SJSA1 (cell line): Measurements from ENCODE around the gene PDZD2. TPM values are rescaled to one million over a fixed set of nuclear protein-coding genes. Genes with fewer than 3 reads are reported as not detected.

Experiments used
- DNase-seq, 2 experiments: peaks; one replicate each; pipeline ENCODE4 v3.0.0-alpha.2; 2015 to 2020; ENCODE audit warnings: low spot score in 2 of 2, low read depth in 1 of 2
- H3K27ac ChIP-seq: fragments of 250-450 bp; sonication (Bioruptor Pico); 2 replicates; pipeline ENCODE4 v1.5.1; 2020; ENCODE audit warnings: mild to moderate bottlenecking, moderate library complexity
- H3K27me3 ChIP-seq: fragments of 250-450 bp; sonication (Bioruptor Pico); replicated peaks from 2 replicates; pipeline ENCODE4 v1.5.1; 2020; ENCODE audit warnings: mild to moderate bottlenecking, moderate library complexity
- H3K36me3 ChIP-seq: fragments of 250-450 bp; sonication (Bioruptor Pico); 2 replicates; pipeline ENCODE4 v1.5.1; 2020; ENCODE audit warnings: mild to moderate bottlenecking
- H3K4me1 ChIP-seq: fragments of 250-450 bp; sonication (Bioruptor Pico); replicated peaks from 2 replicates; pipeline ENCODE4 v1.6.1; 2021; ENCODE audit warnings: mild to moderate bottlenecking
- H3K4me3 ChIP-seq: fragments of 250-450 bp; sonication (Bioruptor Pico); 2 replicates; pipeline ENCODE4 v1.5.1; 2020; ENCODE audit warnings: mild to moderate bottlenecking
- H3K9me3 ChIP-seq: fragments of 250-450 bp; sonication (Bioruptor Pico); replicated peaks from 2 replicates; pipeline ENCODE4 v1.5.1; 2020; ENCODE audit warnings: mild to moderate bottlenecking
- total RNA-seq: library from RNA; depleted of rRNA; stranded (reverse); fragments of >200 nt; shearing (Covaris generic); gene quantifications from 2 replicates; pipeline ENCODE4 v1.2.3, GENCODE V29; 2014

Gene PDZD2
- total RNA-seq, 1 experiment from 2014 or later = 0.16 TPM

DNA sequence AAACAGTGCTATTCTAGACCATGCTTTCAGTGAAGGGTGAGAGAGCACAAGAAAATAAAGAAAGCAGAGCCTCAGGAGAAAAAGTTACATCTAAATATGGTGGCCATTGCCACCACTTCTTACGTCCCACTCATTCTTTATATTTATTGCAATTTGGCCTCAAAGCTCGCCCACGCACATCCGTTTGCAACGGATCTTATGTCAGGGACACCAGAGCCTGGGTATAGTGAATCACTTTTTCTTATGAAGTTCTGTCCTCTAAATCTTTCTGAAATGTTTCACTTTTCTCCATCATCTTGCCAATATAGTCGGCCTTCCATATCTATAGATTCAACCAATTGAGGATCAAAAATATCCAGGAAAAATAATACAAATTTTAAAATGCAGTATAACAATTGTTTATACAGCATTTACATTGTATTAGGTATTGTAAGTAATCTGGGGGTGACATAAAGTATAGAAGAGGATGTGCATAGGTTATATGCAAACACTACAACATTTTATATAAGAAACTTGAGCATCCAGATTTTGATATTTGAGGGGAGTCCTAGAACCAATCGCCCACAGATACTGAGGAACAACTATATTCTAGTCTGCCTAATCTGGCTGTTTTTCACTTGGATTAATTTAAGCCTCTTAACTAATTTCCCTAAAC, 500.0 kb downstream of the PDZD2 start:
- Histone ChIP-seq H3K36me3 (peaks cover 10% of the 10 kb centered on the region; the same call in 1 of the 2 replicates), H3K27me3 (no peaks in the 10 kb centered on the region), H3K27ac (no peak overlapping the region), H3K4me3 (no peak overlapping the region), H3K4me1 (no peaks in the 10 kb centered on the region), H3K9me3 (no peaks in the 10 kb centered on the region)
- DNase-seq = no peak

- Histone ChIP-seq H3K9me3 (no peaks in the 10 kb centered on the region), H3K4me3 (no peak overlapping the region), H3K27me3 (no peaks in the 10 kb centered on the region), H3K27ac (no peak overlapping the region), H3K4me1 (no peaks in the 10 kb centered on the region), H3K36me3 (peaks cover under 1% of the 10 kb centered on the region; the same call in 1 of the 2 replicates)
- DNase-seq = no peak
Measured at GRCh38 chr5:32143617-32144377, 504.9 kb downstream of the PDZD2 start.

- DNase-seq = no peak
- H3K27ac ChIP-seq = no peak overlapping the region
- H3K4me1 ChIP-seq = no peaks in the 10 kb centered on the region
- no peaks in the 10 kb centered on the region for H3K36me3 ChIP-seq
- no peaks in the 10 kb centered on the region for H3K9me3 ChIP-seq
- no peaks in the 10 kb centered on the region for H3K27me3 ChIP-seq
- H3K4me3 ChIP-seq = no peak overlapping the region
Measured at GRCh38 chr5:32144378-32145207, 505.7 kb downstream of the PDZD2 start.

- Histone ChIP-seq H3K27ac (no peak overlapping the region), H3K9me3 (no peaks in the 10 kb centered on the region), H3K36me3 (no peaks in the 10 kb centered on the region), H3K27me3 (no peaks in the 10 kb centered on the region), H3K4me1 (no peaks in the 10 kb centered on the region), H3K4me3 (no peak overlapping the region)
- no peak for DNase-seq
Measured at GRCh38 chr5:32145378-32145777, 506.4 kb downstream of the PDZD2 start.

DNA sequence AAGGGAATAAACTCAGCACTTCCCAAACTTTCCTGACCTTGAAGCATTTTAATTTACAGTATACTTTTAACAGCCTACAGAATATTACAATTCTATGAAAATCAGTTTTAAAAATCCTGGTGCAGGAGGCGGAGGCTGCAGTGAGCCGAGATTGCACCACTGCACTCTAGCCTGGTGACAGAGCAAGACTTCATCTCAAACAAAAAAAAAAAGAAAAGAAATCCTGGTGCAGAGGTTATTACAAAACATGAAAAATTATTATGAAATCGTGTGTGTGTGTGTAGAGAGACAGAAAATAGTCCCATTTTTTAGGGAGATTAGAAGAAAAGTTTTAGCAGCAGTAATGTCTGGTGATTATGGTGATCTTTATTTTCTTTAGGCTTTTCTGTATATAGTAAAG, 508.3 kb downstream of the PDZD2 start:
- Histone ChIP-seq H3K36me3 (no peaks in the 10 kb centered on the region), H3K4me3 (no peak overlapping the region), H3K9me3 (no peaks in the 10 kb centered on the region), H3K27me3 (no peaks in the 10 kb centered on the region), H3K4me1 (no peaks in the 10 kb centered on the region), H3K27ac (no peak overlapping the region)
- DNase-seq = no peak

- no peak overlapping the region for H3K4me3 ChIP-seq
- no peaks in the 10 kb centered on the region for H3K4me1 ChIP-seq
- DNase-seq = no peak
- no peaks in the 10 kb centered on the region for H3K9me3 ChIP-seq
- H3K27me3 ChIP-seq = no peaks in the 10 kb centered on the region
- H3K27ac ChIP-seq = no peak overlapping the region
- H3K36me3 ChIP-seq = no peaks in the 10 kb centered on the region
Measured at GRCh38 chr5:32147959-32148358, 509.0 kb downstream of the PDZD2 start.

DNA sequence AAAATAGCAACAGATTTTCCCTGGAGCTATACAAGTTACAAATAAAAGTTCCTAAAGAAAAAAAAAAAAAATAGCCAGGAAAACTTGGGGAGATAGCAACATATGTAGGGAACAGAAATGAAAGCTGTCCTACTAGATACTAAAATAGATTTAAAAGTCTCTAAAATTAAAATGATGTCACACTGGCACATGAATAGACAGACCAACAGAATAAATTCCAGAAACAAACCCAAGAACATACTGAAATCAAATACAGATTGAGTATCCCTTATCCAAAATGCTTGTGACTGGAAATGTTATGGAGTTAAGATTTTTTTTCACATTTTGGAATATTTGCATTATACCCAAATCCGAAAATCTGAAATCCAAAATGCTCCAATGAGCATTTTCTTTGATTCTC, 511.4 kb downstream of the PDZD2 start:
- H3K36me3 ChIP-seq = no peaks in the 10 kb centered on the region
- H3K27me3 ChIP-seq = no peaks in the 10 kb centered on the region
- H3K4me3 ChIP-seq = no peak overlapping the region
- no peaks in the 10 kb centered on the region for H3K9me3 ChIP-seq
- no peak overlapping the region for H3K27ac ChIP-seq
- no peak for DNase-seq
- H3K4me1 ChIP-seq = no peaks in the 10 kb centered on the region

DNA sequence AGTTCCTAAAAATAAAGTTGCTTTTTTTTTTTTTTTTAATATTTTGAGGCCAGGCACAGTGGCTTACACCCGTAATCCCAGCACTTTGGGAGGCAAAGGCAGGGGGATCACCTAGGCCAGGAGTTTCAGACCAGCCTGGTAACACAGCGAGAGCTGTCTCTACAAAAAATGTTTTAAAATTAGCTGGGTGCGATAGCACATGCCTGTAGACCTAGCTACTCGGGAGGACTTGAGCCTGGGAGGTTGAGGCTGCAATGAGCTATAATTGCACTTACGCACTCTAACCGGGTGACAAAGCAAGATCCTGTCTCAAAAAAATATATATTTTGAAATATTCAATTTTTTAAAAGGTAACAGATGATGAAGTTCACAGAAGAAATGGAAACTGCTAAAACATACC, 512.3 kb downstream of the PDZD2 start:
- Histone ChIP-seq H3K27ac (no peak overlapping the region), H3K36me3 (no peaks in the 10 kb centered on the region), H3K4me3 (no peak overlapping the region), H3K27me3 (no peaks in the 10 kb centered on the region), H3K4me1 (no peaks in the 10 kb centered on the region), H3K9me3 (no peaks in the 10 kb centered on the region)
- DNase-seq = no peak

DNA sequence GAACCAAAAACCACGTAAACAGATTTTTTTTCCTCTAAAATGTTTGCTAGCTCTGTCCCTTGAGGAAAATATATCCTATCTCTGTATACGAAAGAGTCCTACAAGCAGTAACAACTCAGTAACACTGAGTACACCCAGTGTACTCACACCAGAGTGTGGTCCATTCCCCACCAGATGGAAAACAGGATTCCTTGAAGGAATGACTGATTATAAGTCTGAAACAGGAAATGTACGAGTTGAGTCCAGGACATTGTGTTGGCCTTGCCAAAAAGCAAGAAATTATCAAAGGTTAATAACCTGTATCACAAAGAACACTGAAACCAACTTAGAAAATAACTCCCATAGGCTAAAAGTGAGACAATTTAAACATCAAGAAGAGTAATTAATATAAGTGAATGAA, 514.8 kb downstream of the PDZD2 start:
- Histone ChIP-seq H3K27me3 (no peaks in the 10 kb centered on the region), H3K36me3 (no peaks in the 10 kb centered on the region), H3K9me3 (no peaks in the 10 kb centered on the region), H3K27ac (no peak overlapping the region), H3K4me1 (no peaks in the 10 kb centered on the region), H3K4me3 (no peak overlapping the region)
- no peak for DNase-seq

GRCh38 chr5:32155211-32155610, 516.3 kb downstream of the PDZD2 start:
- no peak overlapping the region for H3K27ac ChIP-seq
- H3K27me3 ChIP-seq = no peaks in the 10 kb centered on the region
- no peak overlapping the region for H3K4me3 ChIP-seq
- no peaks in the 10 kb centered on the region for H3K4me1 ChIP-seq
- H3K36me3 ChIP-seq = no peaks in the 10 kb centered on the region
- no peaks in the 10 kb centered on the region for H3K9me3 ChIP-seq
- no peak for DNase-seq

GRCh38 chr5:32156635-32157034, 517.7 kb downstream of the PDZD2 start:
- Histone ChIP-seq H3K27ac (no peak overlapping the region), H3K4me3 (no peak overlapping the region), H3K9me3 (no peaks in the 10 kb centered on the region), H3K27me3 (no peaks in the 10 kb centered on the region), H3K36me3 (no peaks in the 10 kb centered on the region), H3K4me1 (no peaks in the 10 kb centered on the region)
- DNase-seq = no peak

DNA sequence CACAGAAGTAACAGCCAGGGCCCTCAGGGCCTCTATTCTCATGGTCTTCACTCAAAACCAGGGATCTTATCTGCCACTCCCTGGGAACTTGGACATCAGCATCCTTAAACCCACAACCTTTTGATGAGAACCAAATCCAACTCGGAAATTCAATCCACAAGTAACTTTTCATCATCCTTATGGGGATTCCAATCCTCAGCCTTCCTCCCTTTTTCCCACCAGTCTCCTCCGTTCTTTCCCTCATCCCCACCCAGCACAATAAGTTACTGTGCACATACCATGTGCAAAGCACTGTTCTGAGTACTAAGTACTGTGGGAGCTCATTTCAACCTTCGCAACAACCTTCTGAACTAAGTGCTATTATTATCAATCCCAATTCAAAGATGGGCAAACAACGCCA, 518.1 kb downstream of the PDZD2 start:
- no peak overlapping the region for H3K27ac ChIP-seq
- no peaks in the 10 kb centered on the region for H3K36me3 ChIP-seq
- H3K9me3 ChIP-seq = no peaks in the 10 kb centered on the region
- H3K4me3 ChIP-seq = no peak overlapping the region
- H3K4me1 ChIP-seq = no peaks in the 10 kb centered on the region
- no peak for DNase-seq
- H3K27me3 ChIP-seq = no peaks in the 10 kb centered on the region

GRCh38 chr5:32158679-32158975, 519.7 kb downstream of the PDZD2 start:
- Histone ChIP-seq H3K36me3 (no peaks in the 10 kb centered on the region), H3K4me1 (no peaks in the 10 kb centered on the region), H3K27ac (no peak overlapping the region), H3K27me3 (no peaks in the 10 kb centered on the region), H3K9me3 (no peaks in the 10 kb centered on the region), H3K4me3 (no peak overlapping the region)
- DNase-seq = no peak
